GM23338 (cell line): ENCODE results near the gene ASB3. TPM values are rescaled to one million over a fixed set of nuclear protein-coding genes. Genes with fewer than 3 reads are reported as not detected.

Source experiments
- ATAC-seq: fragments of 200-7000 bp; cut with Tn5 transposase; 3 replicates; pipeline ENCODE4 v1.9.1; 2020
- DNase-seq: peaks from one replicate; pipeline ENCODE4 v3.0.0-alpha.2; 2015; ENCODE audit warnings: low spot score
- H2AFZ ChIP-seq: fragments of 200-600 bp; sonication (generic); 2 replicates; pipeline ENCODE4 v1.8.0; 2016; ENCODE audit warnings: antibody characterized with exemption, mild to moderate bottlenecking, moderate library complexity
- H3F3A ChIP-seq: fragments of 200-600 bp; sonication (generic); replicated peaks from 2 replicates; pipeline ENCODE4 v1.8.0; 2017; ENCODE audit warnings: antibody characterized with exemption, mixed run types, low read depth
- H3K27ac ChIP-seq: fragments of 200-600 bp; sonication (generic); 2 replicates; pipeline ENCODE4 v1.6.1; 2016; ENCODE audit warnings: low read depth
- H3K27me3 ChIP-seq: fragments of 200-600 bp; sonication (generic); 2 replicates; pipeline ENCODE4 v1.8.0; 2016; ENCODE audit warnings: mild to moderate bottlenecking, mixed run types, moderate library complexity; ENCODE audit not compliant: insufficient read depth
- H3K36me3 ChIP-seq: fragments of 200-600 bp; sonication (generic); 2 replicates; pipeline ENCODE4 v1.8.0; 2016; ENCODE audit warnings: mild to moderate bottlenecking; ENCODE audit not compliant: insufficient read depth
- H3K4me1 ChIP-seq: fragments of 200-600 bp; sonication (generic); 2 replicates; pipeline ENCODE4 v1.8.0; 2016; ENCODE audit warnings: mild to moderate bottlenecking, moderate library complexity; ENCODE audit not compliant: insufficient read depth
- H3K4me2 ChIP-seq: fragments of 200-600 bp; sonication (generic); 2 replicates; pipeline ENCODE4 v1.7.1; 2017; ENCODE audit warnings: mixed run types
- H3K4me3 ChIP-seq: fragments of 200-600 bp; sonication (generic); 2 replicates; pipeline ENCODE4 v1.6.1; 2016; ENCODE audit warnings: mixed run types
- H3K79me2 ChIP-seq: fragments of 200-600 bp; sonication (generic); replicated peaks from 2 replicates; pipeline ENCODE4 v1.8.0; 2017; ENCODE audit warnings: mild to moderate bottlenecking; ENCODE audit not compliant: insufficient read depth
- H3K9me2 ChIP-seq: fragments of 200-600 bp; sonication (generic); 2 replicates; pipeline ENCODE4 v1.8.0; 2017; ENCODE audit not compliant: insufficient read depth
- H4K20me1 ChIP-seq: fragments of 200-600 bp; sonication (generic); replicated peaks from 2 replicates; pipeline ENCODE4 v1.8.0; 2017; ENCODE audit warnings: mild to moderate bottlenecking; ENCODE audit not compliant: insufficient read depth
- H3K27ac Mint-ChIP-seq: 2 replicates; pipeline ENCODE4 v1.8.0; 2020; ENCODE audit warnings: inconsistent platforms, mild to moderate bottlenecking, moderate library complexity, mixed read lengths
- H3K27me3 Mint-ChIP-seq: 3 replicates; pipeline ENCODE4 v1.8.0; 2022; ENCODE audit warnings: low read depth, mild to moderate bottlenecking, moderate library complexity, mixed read lengths, inconsistent platforms; ENCODE audit not compliant: insufficient read depth, poor library complexity
- H3K36me3 Mint-ChIP-seq: 3 replicates; pipeline ENCODE4 v1.8.0; 2021; ENCODE audit warnings: low read depth, mild to moderate bottlenecking, inconsistent platforms, moderate library complexity, mixed read lengths
- H3K4me1 Mint-ChIP-seq: 3 replicates; pipeline ENCODE4 v1.8.0; 2020; ENCODE audit warnings: mild to moderate bottlenecking, inconsistent platforms, mixed read lengths
- H3K4me3 Mint-ChIP-seq: 3 replicates; pipeline ENCODE4 v1.8.0; 2021; ENCODE audit warnings: moderate library complexity, mild to moderate bottlenecking, inconsistent platforms, mixed read lengths
- H3K9me3 Mint-ChIP-seq: 3 replicates; pipeline ENCODE4 v1.8.0; 2020; ENCODE audit warnings: moderate library complexity, mild to moderate bottlenecking, inconsistent platforms, mixed read lengths
- CREB1 ChIP-seq: fragments of 250-450 bp; sonication (Bioruptor Pico); IDR thresholded peaks from 2 replicates; pipeline ENCODE4 v1.5.0; 2020; ENCODE audit warnings: low read depth, mild to moderate bottlenecking, moderate library complexity
- CTCF ChIP-seq, 2 experiments: fragments of 200-600 bp in 1 of 2; sonication (generic) in 1 of 2; conservative IDR thresholded peaks; 2 replicates each; pipeline versions ENCODE4 v1.5.1 to v1.6.1; 2016 to 2017; ENCODE audit warnings: antibody characterized with exemption in 2 of 2, low read depth in 2 of 2, mild to moderate bottlenecking in 2 of 2, moderate library complexity in 1 of 2
- EZH2 ChIP-seq: fragments of 200-600 bp; sonication (generic); IDR thresholded peaks from one replicate; pipeline ENCODE4 v1.8.0; 2017; ENCODE audit warnings: antibody characterized with exemption, mild to moderate bottlenecking, low read depth; ENCODE audit not compliant: unreplicated experiment
- EZH2phosphoT487 ChIP-seq: fragments of 200-600 bp; sonication (generic); IDR thresholded peaks from one replicate; pipeline ENCODE4 v1.8.1; 2018; ENCODE audit warnings: antibody characterized with exemption; ENCODE audit not compliant: unreplicated experiment
- JUNB ChIP-seq: IDR thresholded peaks from one replicate; pipeline ENCODE4 v1.6.1; 2016; ENCODE audit warnings: antibody characterized with exemption; ENCODE audit not compliant: unreplicated experiment
- NANOG ChIP-seq: IDR thresholded peaks from 2 replicates; pipeline ENCODE4 v1.6.1; 2016; ENCODE audit warnings: antibody characterized with exemption, borderline replicate concordance
- POLR2AphosphoS5 ChIP-seq: IDR thresholded peaks from 2 replicates; pipeline ENCODE4 v1.6.1; 2016; ENCODE audit warnings: antibody characterized with exemption, low read depth
- REST ChIP-seq: IDR thresholded peaks from one replicate; pipeline ENCODE4 v1.6.1; 2018; ENCODE audit warnings: antibody characterized with exemption; ENCODE audit not compliant: unreplicated experiment
- STAT1 ChIP-seq: IDR thresholded peaks from one replicate; pipeline ENCODE4 v1.6.1; 2016; ENCODE audit warnings: antibody characterized with exemption; ENCODE audit not compliant: unreplicated experiment
- ZNF114 ChIP-seq: fragments of 250-450 bp; sonication (Bioruptor Pico); IDR thresholded peaks from 2 replicates; pipeline ENCODE4 v1.5.0; 2020; ENCODE audit warnings: mild to moderate bottlenecking, moderate library complexity
- ZNF331 ChIP-seq: fragments of 250-450 bp; sonication (Bioruptor Pico); IDR thresholded peaks from 2 replicates; pipeline ENCODE4 v1.5.0; 2020; ENCODE audit warnings: low read depth, mild to moderate bottlenecking, moderate library complexity
- polyA plus RNA-seq: library from polyadenylated mRNA; unstranded; fragments of >200 nt; fragmentation: Nextera tagmentation; extraction: Ambion mirVana; gene quantifications from 2 replicates; pipeline ENCODE4 v1.2.1, GENCODE V29; 2016
- total RNA-seq: library from RNA; depleted of rRNA; stranded (reverse); fragments of >200 nt; shearing (Covaris generic); gene quantifications from 2 replicates; pipeline ENCODE4 v1.2.3, GENCODE V29; 2014
- TF ChIP-seq, protein P1 (sequence below): IDR thresholded peaks from 2 replicates; pipeline ENCODE4 v1.6.1; 2016; ENCODE audit warnings: antibody characterized with exemption

ASB3 gene
- total and polyA plus RNA-seq, 2 experiments from 2014 or later = 22.4 to 30.5 TPM

DNA sequence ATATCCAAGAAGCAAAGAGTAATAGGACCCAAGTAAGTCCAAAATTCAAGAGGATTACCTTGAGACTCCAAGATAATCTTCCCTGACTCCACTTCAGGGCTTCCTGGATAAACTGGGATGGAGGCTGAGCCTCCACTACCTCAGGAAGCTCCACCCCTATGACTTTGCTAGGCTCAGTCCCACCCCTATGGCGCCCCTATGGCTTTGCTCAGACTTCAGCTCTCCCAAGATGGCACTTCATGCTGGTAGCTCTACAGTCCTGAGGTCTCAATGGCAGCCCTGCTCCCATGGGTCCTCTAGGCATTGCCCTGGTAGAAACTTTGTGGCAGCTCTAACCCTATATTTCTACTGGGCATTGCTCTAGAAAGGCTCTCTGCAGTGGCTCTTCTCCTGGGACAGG lies 89.1 kb downstream of the ASB3 start (continued):
- no peak for TF ChIP-seq CTCF (conservative IDR thresholded peaks at IDR 0.05; ENCODE audit: low read depth in 2 of 2)
- TF ChIP-seq, protein P1, sequence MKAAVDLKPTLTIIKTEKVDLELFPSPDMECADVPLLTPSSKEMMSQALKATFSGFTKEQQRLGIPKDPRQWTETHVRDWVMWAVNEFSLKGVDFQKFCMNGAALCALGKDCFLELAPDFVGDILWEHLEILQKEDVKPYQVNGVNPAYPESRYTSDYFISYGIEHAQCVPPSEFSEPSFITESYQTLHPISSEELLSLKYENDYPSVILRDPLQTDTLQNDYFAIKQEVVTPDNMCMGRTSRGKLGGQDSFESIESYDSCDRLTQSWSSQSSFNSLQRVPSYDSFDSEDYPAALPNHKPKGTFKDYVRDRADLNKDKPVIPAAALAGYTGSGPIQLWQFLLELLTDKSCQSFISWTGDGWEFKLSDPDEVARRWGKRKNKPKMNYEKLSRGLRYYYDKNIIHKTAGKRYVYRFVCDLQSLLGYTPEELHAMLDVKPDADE = no peak
- no peak for TF ChIP-seq ZNF114 (CRISPR knock-in tag)
- TF ChIP-seq REST = no peak

GRCh38 chr2:53697092-53697491 lies 89.7 kb downstream of the ASB3 start:
- Histone ChIP-seq H3K4me2 (no peak overlapping the region), H3K4me1 (no peaks in the 10 kb centered on the region), H3F3A (no peaks in the 10 kb centered on the region), H3K4me3 (no peak overlapping the region), H4K20me1 (no peaks in the 10 kb centered on the region), H3K27ac (no peak overlapping the region), H3K27me3 (no peaks in the 10 kb centered on the region), H2AFZ (no peak overlapping the region), H3K9me2 (no peaks in the 10 kb centered on the region), H3K79me2 (no peaks in the 10 kb centered on the region), H3K36me3 (no peaks in the 10 kb centered on the region)
- peaks cover 22% of the 10 kb centered on the region for H3K36me3 Mint-ChIP-seq
- no peak overlapping the region for H3K4me3 Mint-ChIP-seq
- ATAC-seq (no peak), DNase-seq (no peak)
- no peak overlapping the region for H3K27ac Mint-ChIP-seq
- no peaks in the 10 kb centered on the region for H3K27me3 Mint-ChIP-seq
- peaks cover 4% of the 10 kb centered on the region; the same call in 1 of the 3 replicates for H3K4me1 Mint-ChIP-seq
- H3K9me3 Mint-ChIP-seq = no peaks in the 10 kb centered on the region; the same call in 2 of the 3 replicates
- TF ChIP-seq JUNB (no peak), ZNF114 (CRISPR knock-in tag) (no peak), CTCF (conservative IDR thresholded peaks at IDR 0.05; ENCODE audit: low read depth in 2 of 2) (no peak), STAT1 (no peak), EZH2phosphoT487 (no peak), EZH2 (no peak), NANOG (no peak), POLR2AphosphoS5 (no peak), ZNF331 (no peak), CREB1 (CRISPR knock-in tag) (no peak)
- TF ChIP-seq, protein P1 = no peak
